ENCODE results near the gene PXDN.
A peak's percentile ranks its signal among the peaks of the same experiment; 100 is the strongest.

The PXDN gene

GRCh38 chr2:1594373-1595171, 149.7 kb downstream of the PXDN start:
- Histone ChIP-seq H3K27me3 (no peaks in the 10 kb centered on the region), H3K4me1 (peaks cover 8% of the 10 kb centered on the region; the same call in 1 of the 2 replicates), H3K36me3 (no peaks in the 10 kb centered on the region), H3K4me3 (ENCODE audit: low read depth, low read length) (no peak overlapping the region), H3K9me3 (no peaks in the 10 kb centered on the region)
- TF ChIP-seq CTCF (IDR thresholded peaks at IDR 0.05; ENCODE audit: low read depth, low read length), result no peak
- no peak for DNase-seq

- DNase-seq, result no peak
- Histone ChIP-seq H3K9me3 (no peaks in the 10 kb centered on the region), H3K27me3 (no peaks in the 10 kb centered on the region), H3K36me3 (no peaks in the 10 kb centered on the region), H3K4me1 (peaks cover 8% of the 10 kb centered on the region; the same call in 1 of the 2 replicates), H3K4me3 (ENCODE audit: low read depth, low read length) (no peak overlapping the region)
- TF ChIP-seq CTCF (IDR thresholded peaks at IDR 0.05; ENCODE audit: low read depth, low read length), result no peak
These were observed 150.3 kb downstream of the PXDN start for GRCh38 chr2:1594123-1594372.

- DNase-seq, result peak; percentile 85
- H3K36me3 ChIP-seq, result no peaks in the 10 kb centered on the region
- no peak overlapping the region for H3K4me3 ChIP-seq (ENCODE audit: low read depth, low read length)
- H3K4me1 ChIP-seq, result peaks cover 8% of the 10 kb centered on the region; the same call in 1 of the 2 replicates
- no peak for TF ChIP-seq CTCF (IDR thresholded peaks at IDR 0.05; ENCODE audit: low read depth, low read length)
- no peaks in the 10 kb centered on the region for H3K9me3 ChIP-seq
- H3K27me3 ChIP-seq, result no peaks in the 10 kb centered on the region
These were observed 150.8 kb downstream of the PXDN start for GRCh38 chr2:1593371-1594122.

GRCh38 chr2:1591978-1592907, 152.1 kb downstream of the PXDN start:
- Histone ChIP-seq H3K9me3 (no peaks in the 10 kb centered on the region), H3K27me3 (no peaks in the 10 kb centered on the region), H3K4me1 (peaks cover 8% of the 10 kb centered on the region; the same call in 1 of the 2 replicates), H3K36me3 (no peaks in the 10 kb centered on the region), H3K4me3 (ENCODE audit: low read depth, low read length) (peak overlapping the region; percentile 33)
- DNase-seq, result peak; percentile 79
- TF ChIP-seq CTCF (IDR thresholded peaks at IDR 0.05; ENCODE audit: low read depth, low read length), result peak; percentile 68

DNA sequence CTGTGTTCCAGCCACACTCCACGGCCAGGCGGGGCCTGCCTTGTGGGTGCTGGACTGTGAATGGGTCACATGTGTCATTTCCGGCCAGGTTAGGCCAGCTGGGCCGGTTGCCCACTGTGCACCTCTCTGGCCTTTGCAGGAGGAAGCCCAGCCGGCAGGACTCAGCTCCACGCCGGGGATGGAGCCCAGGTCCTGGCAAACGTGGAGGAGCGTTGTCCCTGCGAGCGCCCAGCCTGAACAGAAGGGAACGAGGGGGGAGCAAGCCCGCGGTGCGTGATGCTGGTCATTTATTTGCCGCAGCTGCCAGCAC, 152.9 kb downstream of the PXDN start:
- no peaks in the 10 kb centered on the region for H3K9me3 ChIP-seq
- H3K4me3 ChIP-seq (ENCODE audit: low read depth, low read length), result peak overlapping the region; percentile 33
- H3K27me3 ChIP-seq, result no peaks in the 10 kb centered on the region
- DNase-seq, result no peak
- no peak for TF ChIP-seq CTCF (IDR thresholded peaks at IDR 0.05; ENCODE audit: low read depth, low read length)
- H3K36me3 ChIP-seq, result no peaks in the 10 kb centered on the region
- H3K4me1 ChIP-seq, result peaks cover 8% of the 10 kb centered on the region; the same call in 1 of the 2 replicates
